Calu3 (cell line): ENCODE data around the gene SH3PXD2A. TPM values are rescaled to one million over a fixed set of nuclear protein-coding genes. Genes with fewer than 3 reads are reported as not detected.

Experiments used
- BruUV-seq: library from RNA; stranded (reverse); fragments of 400-500 nt; replicated peaks from 2 replicates; lab custom pipeline; 2021; lab: Mats Ljungman, UMichigan
- CTCF ChIA-PET: fragments of 300-600 bp; sonication (Branson Sonifier 250); formaldehyde crosslinking; loops from one replicate; lab custom pipeline; 2022; ENCODE audit warnings: antibody characterized with exemption; lab: Charles Lee
- DNase-seq: peaks from one replicate; pipeline ENCODE4 v3.0.0; 2022
- H3K27ac Mint-ChIP-seq: one replicate; pipeline ENCODE4 v1.8.0; 2022; ENCODE audit warnings: mixed read lengths; ENCODE audit not compliant: unreplicated experiment
- H3K27me3 Mint-ChIP-seq: one replicate; pipeline ENCODE4 v1.8.0; 2022; ENCODE audit warnings: mixed read lengths; ENCODE audit not compliant: unreplicated experiment
- H3K36me3 Mint-ChIP-seq: one replicate; pipeline ENCODE4 v1.8.0; 2022; ENCODE audit warnings: mild to moderate bottlenecking, moderate library complexity, mixed read lengths; ENCODE audit not compliant: insufficient read depth, unreplicated experiment
- H3K4me1 Mint-ChIP-seq: one replicate; pipeline ENCODE4 v1.8.0; 2022; ENCODE audit warnings: mild to moderate bottlenecking, low read depth, mixed read lengths; ENCODE audit not compliant: unreplicated experiment
- H3K4me3 Mint-ChIP-seq: one replicate; pipeline ENCODE4 v1.8.0; 2022; ENCODE audit warnings: mild to moderate bottlenecking, low read depth, moderate library complexity, mixed read lengths; ENCODE audit not compliant: unreplicated experiment
- H3K9me3 Mint-ChIP-seq: one replicate; pipeline ENCODE4 v1.8.0; 2022; ENCODE audit warnings: low read depth, mixed read lengths; ENCODE audit not compliant: unreplicated experiment
- intact Hi-C: fragments of 100-400 bp; cut with micrococcal nuclease; formaldehyde crosslinking; loops from one replicate; pipeline ENCODE4 v1.10.0; 2022; ENCODE audit not compliant: unreplicated experiment
- total RNA-seq: library from RNA; stranded (reverse); gene quantifications from 2 replicates; pipeline ENCODE4 v1.2.3, GENCODE V29; 2022
- TF ChIP-seq, protein P1 (sequence below): fragments of 200-600 bp; IDR thresholded peaks from one replicate; pipeline ENCODE4 v1.8.0; 2022; ENCODE audit warnings: antibody characterized with exemption; ENCODE audit not compliant: unreplicated experiment

The SH3PXD2A gene
- total RNA-seq, 1 experiment from 2014 or later = 7.5 TPM

DNA sequence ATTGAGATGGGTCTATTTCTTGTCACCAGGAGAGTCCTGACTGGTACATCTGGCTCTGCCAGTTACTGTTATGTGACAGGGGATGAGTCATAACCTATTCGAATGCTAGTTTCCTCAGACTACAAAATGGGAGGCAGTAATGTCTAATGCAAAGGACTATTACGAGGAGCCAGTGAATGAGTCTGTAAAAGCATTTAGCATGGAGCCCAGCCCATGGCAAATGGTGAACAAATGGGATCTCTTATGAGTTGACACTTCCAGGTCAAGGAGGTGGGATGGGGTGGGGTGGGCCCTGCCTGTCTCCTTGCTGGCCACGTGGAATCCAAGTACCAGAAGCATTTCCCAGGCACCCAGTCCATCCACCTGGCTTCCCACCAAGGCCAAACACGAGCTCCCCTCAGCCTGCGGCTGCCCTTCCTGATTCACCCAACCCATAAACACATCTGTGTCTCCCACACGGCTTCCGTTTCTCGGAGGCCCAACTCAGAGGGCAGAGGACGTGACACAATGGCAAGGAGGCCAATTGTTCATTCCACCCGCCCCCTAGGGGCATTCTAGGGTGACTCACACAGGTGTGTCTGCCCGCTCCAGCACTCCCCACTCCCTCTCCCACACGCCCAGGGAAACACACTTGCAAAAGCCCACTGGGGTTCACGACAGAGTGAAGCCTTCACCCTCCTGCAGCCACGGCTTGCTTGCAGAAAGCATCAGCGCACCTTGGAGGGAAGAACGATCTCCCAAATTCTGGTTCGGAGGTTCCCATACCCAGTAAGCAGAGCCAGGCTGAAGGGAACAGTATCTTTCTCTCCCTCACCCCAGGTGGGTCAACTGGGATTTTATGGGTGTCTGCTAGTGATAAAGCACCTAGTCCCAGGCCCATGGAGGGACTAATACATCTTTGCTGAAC lies 109.8 kb downstream of the SH3PXD2A start:
- CTCF ChIA-PET = no interaction called here
- peak overlapping the region; percentile 83 for H3K27ac Mint-ChIP-seq
- DNase-seq = peak; percentile 56
- intact Hi-C loops = no loop called here
- no peaks in the 10 kb centered on the region for H3K9me3 Mint-ChIP-seq
- H3K4me1 Mint-ChIP-seq = peaks cover 34% of the 10 kb centered on the region
- peaks cover 7% of the 10 kb centered on the region for H3K27me3 Mint-ChIP-seq
- H3K4me3 Mint-ChIP-seq = peak overlapping the region; percentile 23
- TF ChIP-seq, protein P1, sequence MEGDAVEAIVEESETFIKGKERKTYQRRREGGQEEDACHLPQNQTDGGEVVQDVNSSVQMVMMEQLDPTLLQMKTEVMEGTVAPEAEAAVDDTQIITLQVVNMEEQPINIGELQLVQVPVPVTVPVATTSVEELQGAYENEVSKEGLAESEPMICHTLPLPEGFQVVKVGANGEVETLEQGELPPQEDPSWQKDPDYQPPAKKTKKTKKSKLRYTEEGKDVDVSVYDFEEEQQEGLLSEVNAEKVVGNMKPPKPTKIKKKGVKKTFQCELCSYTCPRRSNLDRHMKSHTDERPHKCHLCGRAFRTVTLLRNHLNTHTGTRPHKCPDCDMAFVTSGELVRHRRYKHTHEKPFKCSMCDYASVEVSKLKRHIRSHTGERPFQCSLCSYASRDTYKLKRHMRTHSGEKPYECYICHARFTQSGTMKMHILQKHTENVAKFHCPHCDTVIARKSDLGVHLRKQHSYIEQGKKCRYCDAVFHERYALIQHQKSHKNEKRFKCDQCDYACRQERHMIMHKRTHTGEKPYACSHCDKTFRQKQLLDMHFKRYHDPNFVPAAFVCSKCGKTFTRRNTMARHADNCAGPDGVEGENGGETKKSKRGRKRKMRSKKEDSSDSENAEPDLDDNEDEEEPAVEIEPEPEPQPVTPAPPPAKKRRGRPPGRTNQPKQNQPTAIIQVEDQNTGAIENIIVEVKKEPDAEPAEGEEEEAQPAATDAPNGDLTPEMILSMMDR = no peak
- H3K36me3 Mint-ChIP-seq = peaks cover 6% of the 10 kb centered on the region
- no TSS peak for BruUV-seq

DNA sequence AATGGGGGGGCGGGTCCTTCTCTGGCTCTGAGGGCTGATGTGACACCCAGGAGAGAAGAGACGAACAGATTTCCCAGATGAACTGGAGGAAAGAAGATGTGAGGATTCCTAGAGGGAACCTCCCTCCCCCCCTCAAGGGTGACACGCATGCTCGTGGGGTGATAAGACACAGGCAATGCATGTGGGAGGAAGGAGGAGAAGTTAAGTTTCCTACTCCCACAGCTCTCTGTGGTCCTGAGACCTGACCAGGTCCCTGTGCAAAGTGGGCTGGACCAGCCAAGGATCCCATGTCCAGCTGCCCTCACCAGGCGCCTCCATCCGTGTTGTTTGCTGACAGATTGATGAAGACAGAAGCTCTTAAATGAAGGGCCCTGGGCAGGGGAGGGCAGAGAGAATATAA lies 112.6 kb downstream of the SH3PXD2A start:
- CTCF ChIA-PET = no interaction called here
- Mint-ChIP-seq H3K4me1 (peaks cover 34% of the 10 kb centered on the region), H3K4me3 (no peak overlapping the region), H3K9me3 (no peaks in the 10 kb centered on the region), H3K27me3 (peaks cover 19% of the 10 kb centered on the region), H3K27ac (no peak overlapping the region), H3K36me3 (peaks cover 6% of the 10 kb centered on the region)
- no peak for DNase-seq
- TF ChIP-seq, protein P1 = no peak
- intact Hi-C loops = no loop called here
- BruUV-seq = no TSS peak

DNA sequence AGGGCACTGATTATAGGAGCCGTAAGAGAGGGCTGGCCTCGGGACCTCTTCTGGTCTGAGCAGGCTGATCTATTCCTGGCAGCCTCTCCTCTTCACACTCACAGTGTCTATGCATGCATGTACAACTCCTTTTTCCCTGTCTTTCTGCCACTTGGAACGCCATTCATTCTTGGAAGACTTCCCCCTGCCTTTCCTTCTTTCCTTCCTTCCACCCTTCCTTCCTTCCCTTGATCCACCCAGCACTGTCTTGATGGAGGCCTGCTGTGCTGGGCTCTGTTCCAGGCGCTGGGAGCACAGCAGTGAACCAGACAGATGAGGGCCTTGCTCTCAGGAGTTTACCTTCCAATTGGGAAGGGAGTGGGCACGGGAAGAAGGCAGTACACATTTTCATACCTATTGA lies 114.8 kb downstream of the SH3PXD2A start:
- CTCF ChIA-PET = no interaction called here
- BruUV-seq = no TSS peak

DNA sequence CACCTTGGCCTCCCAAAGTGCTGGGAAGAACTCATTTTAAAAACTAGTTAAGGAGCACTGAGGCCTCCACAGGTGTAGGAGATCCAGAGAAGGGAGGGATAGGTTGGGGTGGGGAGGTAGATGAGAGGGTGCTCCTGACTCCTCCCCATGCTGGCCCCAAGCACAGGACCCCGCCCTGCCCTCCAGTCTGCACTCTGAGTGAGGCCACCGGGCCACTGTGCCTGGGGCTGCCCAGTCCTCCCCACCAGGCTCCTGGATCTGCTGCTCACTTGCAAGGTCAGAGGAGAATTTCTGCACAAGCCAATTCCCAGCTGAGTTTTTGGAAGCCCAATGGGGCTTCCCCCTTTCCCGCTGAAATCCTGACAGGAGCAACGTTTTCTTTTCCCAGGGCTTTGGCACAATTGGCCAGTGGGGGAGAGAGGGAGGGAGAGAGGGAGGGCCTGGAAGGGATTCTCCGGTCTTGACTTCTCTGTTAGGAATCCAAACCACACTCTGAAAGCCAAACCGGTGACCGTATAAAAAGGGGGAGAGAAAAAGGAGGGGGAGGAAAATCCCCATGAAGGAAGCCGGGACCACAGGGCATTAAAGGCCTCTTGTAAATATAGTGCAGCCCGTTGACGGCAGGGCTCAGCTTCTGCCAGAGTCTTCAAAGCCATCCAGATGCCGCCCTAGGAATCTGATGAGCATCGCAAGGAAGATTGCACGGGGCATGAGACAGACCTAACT lies 116.2 kb downstream of the SH3PXD2A start:
- TF ChIP-seq, protein P1 = no peak
- intact Hi-C loops = no loop called here
- no peaks in the 10 kb centered on the region for H3K36me3 Mint-ChIP-seq
- no TSS peak for BruUV-seq
- CTCF ChIA-PET = no interaction called here
- no peaks in the 10 kb centered on the region for H3K9me3 Mint-ChIP-seq
- no peak overlapping the region for H3K4me3 Mint-ChIP-seq
- DNase-seq = no peak
- H3K27ac Mint-ChIP-seq = no peak overlapping the region
- H3K4me1 Mint-ChIP-seq = no peaks in the 10 kb centered on the region
- peaks cover 27% of the 10 kb centered on the region for H3K27me3 Mint-ChIP-seq

More for the DNA sequence above, 114.8 kb downstream of the SH3PXD2A start:
- Mint-ChIP-seq H3K9me3 (no peaks in the 10 kb centered on the region), H3K27ac (no peak overlapping the region), H3K27me3 (peaks cover 27% of the 10 kb centered on the region), H3K4me3 (no peak overlapping the region), H3K36me3 (peaks cover 3% of the 10 kb centered on the region), H3K4me1 (peaks cover 13% of the 10 kb centered on the region)
- TF ChIP-seq, protein P1 = no peak
- intact Hi-C loops = no loop called here
- DNase-seq = no peak
